GM18951 (cell line): ENCODE results near the gene PTPRE.

ENCODE experiments used
- POLR2A ChIP-seq: IDR thresholded peaks from 4 replicates; pipeline ENCODE4 v1.6.1; 2011; ENCODE audit warnings: mild to moderate bottlenecking; ENCODE audit not compliant: insufficient read length, insufficient read depth; ENCODE audit errors: extremely low read depth
- in situ Hi-C: fragments of 300-500 bp; cut with MboI; formaldehyde crosslinking; loops from one replicate; pipeline ENCODE4 v1.12.0; 2022; ENCODE audit warnings: low sequenced_read_pairs, mixed read lengths, inconsistent platforms; ENCODE audit not compliant: unreplicated experiment

Gene PTPRE

GRCh38 chr10:128103229-128103714 lies 196.4 kb downstream of the PTPRE start:
- TF ChIP-seq POLR2A: no peak
- in situ Hi-C loops: no loop called here

DNA sequence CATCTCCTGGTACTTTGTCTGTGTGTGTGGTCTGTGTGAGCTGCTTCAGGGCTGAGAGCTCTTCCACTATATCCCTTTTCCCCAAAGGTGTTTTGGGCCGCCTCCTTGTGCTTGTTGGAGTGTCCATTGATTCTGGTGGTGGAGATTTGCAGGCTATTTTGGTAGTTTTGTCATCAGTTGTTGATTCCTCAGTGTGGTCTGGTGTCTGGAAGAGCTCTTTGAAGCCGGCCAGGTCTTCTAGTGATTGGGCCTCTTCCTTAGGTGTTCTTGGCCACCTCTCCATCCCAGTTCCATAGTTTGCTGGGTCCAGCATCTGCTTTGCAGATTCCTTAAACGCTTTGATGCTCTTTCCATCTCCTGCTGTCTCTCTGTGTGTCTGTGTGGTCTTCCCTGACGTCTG lies 198.5 kb downstream of the PTPRE start:
- no peak for TF ChIP-seq POLR2A
- in situ Hi-C loops: no loop called here

GRCh38 chr10:128109707-128110106 lies 202.8 kb downstream of the PTPRE start:
- in situ Hi-C loops: no loop called here

DNA sequence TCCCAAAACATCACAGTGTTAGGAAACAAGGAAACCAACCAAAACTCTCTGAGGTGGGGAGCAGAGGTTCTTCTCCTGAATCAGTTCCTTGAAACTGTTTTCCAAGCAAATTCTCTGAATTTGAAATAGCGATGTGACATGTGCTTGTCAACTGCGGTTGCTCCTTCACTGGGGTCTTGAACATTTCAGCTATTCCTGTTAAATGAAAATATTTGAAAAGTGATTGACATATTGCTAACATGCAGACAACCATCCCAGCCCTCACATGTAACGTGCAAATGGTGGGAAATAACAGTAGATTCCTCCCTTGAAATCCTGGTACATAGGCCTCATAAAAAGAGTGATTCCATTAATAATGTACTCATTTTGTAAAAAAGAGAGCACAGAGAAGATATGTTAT lies 203.4 kb downstream of the PTPRE start:
- in situ Hi-C loops: no loop called here
- TF ChIP-seq POLR2A: no peak

More at GRCh38 chr10:128109707-128110106, 202.8 kb downstream of the PTPRE start:
- TF ChIP-seq POLR2A: no peak

DNA sequence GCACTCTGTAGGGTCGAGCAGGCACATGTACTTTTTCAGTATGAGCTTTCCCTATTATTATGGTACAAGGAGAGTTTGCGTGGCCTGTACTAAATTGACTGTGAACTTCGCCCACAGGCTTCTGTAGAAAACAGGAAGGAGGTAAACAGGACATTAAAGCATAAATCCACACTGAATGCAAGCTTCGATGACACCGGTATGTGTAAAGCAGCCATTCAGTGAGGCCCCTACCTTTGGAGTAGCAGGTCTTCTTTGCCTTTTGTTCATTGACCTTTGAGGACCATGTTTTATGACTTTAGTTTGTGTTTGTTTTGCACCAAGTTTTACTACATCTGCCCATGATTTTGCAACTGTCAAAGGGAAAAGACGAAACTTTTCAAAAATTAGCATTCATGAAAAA lies 204.8 kb downstream of the PTPRE start:
- TF ChIP-seq POLR2A: no peak
- in situ Hi-C loops: no loop called here

- in situ Hi-C loops: no loop called here
- no peak for TF ChIP-seq POLR2A
Measured at GRCh38 chr10:128113026-128113425, 206.1 kb downstream of the PTPRE start.

GRCh38 chr10:128114901-128115300 lies 208.0 kb downstream of the PTPRE start:
- in situ Hi-C loops: no loop called here
- no peak for TF ChIP-seq POLR2A

DNA sequence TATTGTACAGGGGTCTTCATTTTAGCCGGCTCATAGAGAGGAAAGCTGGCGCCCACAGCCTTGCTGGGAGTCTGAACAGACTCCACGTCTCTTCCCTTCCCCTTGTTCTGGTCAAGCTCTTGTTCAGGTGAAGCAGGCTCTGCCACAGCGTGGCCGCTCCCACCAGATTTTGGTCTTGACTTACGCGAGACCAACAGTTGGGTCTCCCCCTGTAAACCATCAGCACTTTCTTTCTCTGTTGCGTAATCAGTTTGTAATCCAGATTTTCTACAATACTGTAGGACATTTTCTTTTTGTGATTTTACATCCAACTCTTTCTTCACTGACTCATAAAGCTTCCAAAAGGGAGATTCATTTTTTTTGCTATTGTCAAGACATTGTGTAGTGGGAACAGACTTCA lies 208.5 kb downstream of the PTPRE start:
- no peak for TF ChIP-seq POLR2A
- in situ Hi-C loops: no loop called here

DNA sequence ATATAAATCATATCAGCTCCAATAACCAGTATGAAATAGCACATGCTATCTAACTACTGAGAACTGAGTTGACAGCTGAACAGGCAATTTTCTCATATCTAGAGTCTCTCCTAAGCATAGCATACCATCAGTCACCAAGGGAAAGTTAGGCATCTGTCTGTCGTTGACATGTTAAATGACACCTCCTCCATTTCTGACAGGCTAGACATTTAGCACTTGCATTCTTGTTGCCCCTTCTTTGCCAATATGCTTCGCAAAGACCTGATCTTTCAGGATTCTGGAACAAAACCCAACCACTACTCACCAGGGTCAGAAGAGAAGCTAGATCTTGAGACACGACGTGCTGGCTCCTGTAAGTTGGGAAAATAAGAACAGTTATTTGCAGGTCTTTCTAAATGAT lies 209.3 kb downstream of the PTPRE start:
- TF ChIP-seq POLR2A: no peak
- in situ Hi-C loops: no loop called here

GRCh38 chr10:128116851-128117615 lies 210.1 kb downstream of the PTPRE start:
- TF ChIP-seq POLR2A: no peak
- in situ Hi-C loops: no loop called here

DNA sequence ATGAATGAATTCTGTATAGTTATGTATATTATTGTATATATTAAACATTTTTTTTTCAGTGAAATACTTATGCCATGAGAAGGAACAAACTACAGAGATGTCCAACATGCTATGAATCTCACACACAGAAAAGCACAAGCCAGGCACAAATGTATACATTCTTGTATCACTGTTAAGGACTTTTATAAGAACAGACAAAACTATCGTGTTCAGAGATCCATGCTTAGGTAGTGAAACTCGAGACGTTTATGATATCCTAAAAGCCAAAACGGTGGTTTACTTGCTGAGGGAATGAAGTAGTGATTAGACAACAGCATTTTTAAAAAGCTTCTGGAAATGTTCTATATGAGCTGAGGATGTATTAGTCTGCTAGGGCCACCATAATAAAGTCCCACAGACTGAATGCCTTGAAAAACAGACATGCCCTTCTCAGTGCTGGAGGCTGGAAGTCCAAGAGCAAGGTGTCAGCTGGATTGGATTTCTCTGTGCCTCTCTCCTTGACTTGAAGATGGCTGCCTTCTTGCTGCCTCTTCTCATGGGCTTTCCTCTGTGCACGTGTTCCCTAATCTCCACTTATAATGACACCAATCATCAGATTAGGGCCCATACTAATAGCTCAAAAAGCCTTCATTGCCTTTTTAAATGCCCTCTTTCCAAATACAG lies 215.0 kb downstream of the PTPRE start:
- no peak for TF ChIP-seq POLR2A
- in situ Hi-C loops: no loop called here

- in situ Hi-C loops: no loop called here
- TF ChIP-seq POLR2A: no peak
Measured at GRCh38 chr10:128122931-128123330, 216.0 kb downstream of the PTPRE start.

- TF ChIP-seq POLR2A: no peak
- in situ Hi-C loops: no loop called here
Measured at GRCh38 chr10:128123846-128124245, 216.9 kb downstream of the PTPRE start.

DNA sequence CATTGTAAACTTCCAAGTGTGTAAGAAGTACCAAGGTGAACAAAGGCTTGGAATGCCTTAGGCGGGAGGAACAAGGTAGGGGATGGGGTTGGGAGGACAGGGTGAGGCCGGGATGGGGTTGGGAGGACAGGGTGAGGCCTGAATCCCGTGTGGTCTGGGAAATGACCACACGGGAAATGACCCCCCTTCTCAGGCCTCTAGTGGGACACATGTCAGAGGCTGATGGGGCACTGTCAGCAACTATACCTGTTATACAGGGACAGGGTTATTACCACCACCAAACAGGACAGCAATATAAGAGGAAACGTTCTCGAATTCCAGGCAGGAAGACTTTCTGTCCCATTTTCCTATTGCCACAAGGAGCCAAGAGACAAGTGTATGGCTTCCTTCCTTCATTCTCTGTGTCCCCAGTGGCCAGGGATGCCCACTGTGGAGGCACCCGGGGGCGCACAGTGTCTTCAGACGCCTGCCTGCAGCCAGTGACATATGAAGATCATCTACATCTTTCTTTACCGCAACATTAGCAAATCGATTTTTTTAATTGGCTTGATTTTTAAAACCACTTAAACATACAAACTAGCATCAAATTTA lies 218.0 kb downstream of the PTPRE start:
- TF ChIP-seq POLR2A: no peak
- in situ Hi-C loops: no loop called here

GRCh38 chr10:128125416-128125943 lies 218.6 kb downstream of the PTPRE start:
- in situ Hi-C loops: no loop called here

More at GRCh38 chr10:128125416-128125943, 218.6 kb downstream of the PTPRE start:
- TF ChIP-seq POLR2A: no peak
